BJ (cell line): ENCODE data around the gene EXOC3. TPM values are rescaled to one million over a fixed set of nuclear protein-coding genes. Genes with fewer than 3 reads are reported as not detected.

ENCODE experiments used
- CTCF ChIA-PET: fragments of 350-600 bp; formaldehyde crosslinking; extraction: SDS; loops from one replicate; lab custom pipeline; 2021; ENCODE audit warnings: antibody characterized with exemption, inconsistent platforms; lab: Yijun Ruan, JAX
- POLR2A ChIA-PET: fragments of 300-600 bp; sonication (Branson Sonifier 250); formaldehyde crosslinking; extraction: SDS; loops from one replicate; lab custom pipeline; 2021; ENCODE audit warnings: antibody characterized with exemption; lab: Charles Lee
- DNase-seq: peaks from one replicate; pipeline ENCODE4 v3.0.0-alpha.2; 2011; ENCODE audit warnings: low read depth
- H3K27me3 ChIP-seq: 2 replicates; pipeline ENCODE4 v1.6.0; 2011; ENCODE audit warnings: low read length; ENCODE audit not compliant: control insufficient read depth, insufficient read depth
- H3K36me3 ChIP-seq: 2 replicates; pipeline ENCODE4 v1.5.1; 2011; ENCODE audit warnings: low read length; ENCODE audit not compliant: control insufficient read depth, insufficient read depth
- H3K4me3 ChIP-seq: 2 replicates; pipeline ENCODE4 v1.5.1; 2011; ENCODE audit warnings: low read depth, mild to moderate bottlenecking, control low read depth, low read length
- CTCF ChIP-seq: IDR thresholded peaks from 2 replicates; pipeline ENCODE4 v1.5.1; 2011; ENCODE audit warnings: low read depth, mild to moderate bottlenecking, control low read depth, inconsistent platforms, low read length, moderate library complexity; ENCODE audit not compliant: insufficient read depth
- polyA plus RNA-seq: library from polyadenylated mRNA; depleted of rRNA; stranded (reverse); fragments of >200 nt; gene quantifications from 2 replicates; pipeline ENCODE4 v1.2.3, GENCODE V29; 2011

EXOC3 gene
- polyA plus RNA-seq, 1 experiment = 32.1 TPM

DNA sequence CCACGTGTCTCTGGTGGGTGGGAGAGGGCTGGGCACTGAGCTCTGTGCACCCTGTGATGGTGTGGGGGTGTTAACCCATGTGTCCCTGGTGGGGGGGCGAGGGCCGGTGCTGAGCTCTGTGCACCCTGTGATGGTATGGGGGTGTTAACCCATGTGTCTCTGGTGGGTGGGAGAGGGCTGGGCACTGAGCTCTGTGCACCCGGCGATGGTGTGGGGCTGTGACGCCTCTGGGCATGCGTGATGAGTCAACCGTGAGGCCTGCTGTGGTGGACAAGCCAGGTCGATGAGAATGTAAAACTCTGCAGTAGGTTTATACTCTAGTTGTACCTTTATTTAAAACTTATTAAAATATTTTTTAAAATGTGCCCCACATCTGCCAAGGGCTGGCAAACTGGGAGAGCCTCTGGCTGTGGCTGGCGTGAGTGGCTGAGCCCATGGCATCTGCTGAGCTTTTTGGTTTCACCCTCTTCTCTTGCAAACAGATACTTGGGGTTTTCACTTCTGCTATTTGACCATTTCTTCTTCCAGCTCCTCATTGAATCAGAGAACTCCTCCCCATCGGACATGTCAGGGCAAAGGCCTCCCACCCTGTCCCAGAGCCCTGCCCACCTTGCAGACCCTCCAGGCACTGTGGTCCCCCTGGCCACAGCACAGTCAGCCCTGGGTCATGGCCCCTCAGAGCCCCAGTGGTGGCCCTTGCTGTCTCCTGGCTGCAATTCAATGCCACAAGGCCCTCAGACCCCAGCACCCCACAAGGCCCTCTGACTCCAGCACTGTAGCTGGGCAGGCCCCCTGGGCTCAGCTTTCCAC is 18.5 kb upstream of the EXOC3 start:
- no peaks in the 10 kb centered on the region for H3K27me3 ChIP-seq
- POLR2A ChIA-PET = no interaction called here
- no peak for DNase-seq
- TF ChIP-seq CTCF = no peak
- CTCF ChIA-PET = interaction anchor here (0.9 to 1.4 kb wide), 3 partner anchors 9 to 31 kb away, joined by 3 to 7 read pairs (median 6); no protein-coding TSS in a partner anchor
- H3K4me3 ChIP-seq = no peak overlapping the region
- H3K36me3 ChIP-seq = peaks cover 33% of the 10 kb centered on the region

- Histone ChIP-seq H3K36me3 (peaks cover 28% of the 10 kb centered on the region), H3K4me3 (no peak overlapping the region), H3K27me3 (no peaks in the 10 kb centered on the region)
- POLR2A ChIA-PET = no interaction called here
- CTCF ChIA-PET = interaction anchor here (0.5 to 0.6 kb wide), 2 partner anchors 101 to 107 kb away, joined by 3 read pairs; no protein-coding TSS in a partner anchor
- DNase-seq = no peak
- TF ChIP-seq CTCF = no peak
Measured at GRCh38 chr5:425714-426113, 17.3 kb upstream of the EXOC3 start.

- peaks cover 28% of the 10 kb centered on the region for H3K36me3 ChIP-seq
- CTCF ChIA-PET = interaction anchor here (0.5 to 0.6 kb wide), 2 partner anchors 102 to 107 kb away, joined by 3 read pairs; no protein-coding TSS in a partner anchor
- POLR2A ChIA-PET = no interaction called here
- DNase-seq = no peak
- no peaks in the 10 kb centered on the region for H3K27me3 ChIP-seq
- no peak overlapping the region for H3K4me3 ChIP-seq
- TF ChIP-seq CTCF = no peak
Measured at GRCh38 chr5:426392-426976, 16.5 kb upstream of the EXOC3 start.

GRCh38 chr5:427415-428087 is 15.4 kb upstream of the EXOC3 start:
- ChIA-PET CTCF (no interaction called here), POLR2A (no interaction called here)
- H3K4me3 ChIP-seq = no peak overlapping the region
- H3K36me3 ChIP-seq = peaks cover 26% of the 10 kb centered on the region
- no peak for TF ChIP-seq CTCF
- no peak for DNase-seq
- no peaks in the 10 kb centered on the region for H3K27me3 ChIP-seq

DNA sequence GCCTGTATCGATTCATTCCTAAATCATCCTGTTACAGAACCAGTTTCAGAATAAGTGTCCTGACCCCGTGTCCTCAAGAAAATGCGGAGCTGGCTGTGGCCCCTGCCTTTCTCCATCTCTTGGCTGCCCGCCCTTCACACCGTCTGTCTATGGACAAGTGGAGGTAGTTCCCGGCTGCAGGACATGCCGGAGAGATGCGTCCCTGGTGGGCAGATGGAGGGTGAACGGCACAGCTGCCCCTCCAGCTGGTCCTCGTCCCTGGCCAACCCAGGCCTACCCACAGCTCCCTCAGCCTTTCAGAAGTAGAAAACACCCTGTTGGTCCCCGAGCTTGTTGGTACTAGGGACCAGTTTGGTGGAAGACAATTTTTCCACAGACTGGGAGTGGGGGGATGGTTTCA is 14.8 kb upstream of the EXOC3 start:
- no peak overlapping the region for H3K4me3 ChIP-seq
- no peak for DNase-seq
- POLR2A ChIA-PET = no interaction called here
- H3K36me3 ChIP-seq = peaks cover 28% of the 10 kb centered on the region
- no peaks in the 10 kb centered on the region for H3K27me3 ChIP-seq
- TF ChIP-seq CTCF = no peak
- CTCF ChIA-PET = interaction anchor here (1.0 to 5.3 kb wide), 3 partner anchors 10 to 111 kb away, joined by 4 to 60 read pairs (median 17); partner anchors contain the start of gene AHRR
